ENCODE measurements around the gene AK4.

- TF ChIP-seq EZH2 (IDR thresholded peaks at IDR 0.05; ENCODE audit: borderline replicate concordance), result no peak
- no peak for TF ChIP-seq CTCF (IDR thresholded peaks at IDR 0.05; ENCODE audit: poor library complexity)
These were observed 58.8 kb downstream of the AK4 start for GRCh38 chr1:65206836-65207235.
